Cortex of kidney (tissue), 1 donor: ENCODE measurements around the gene RNF217.
"Not testable (repeated sequence)": the region's sequence is repeated elsewhere in the genome, so short reads cannot be mapped to it uniquely, and the experiment has no call there.

ENCODE experiments used
- DNase-seq: peaks from one replicate; lab custom pipeline; 2025; lab: John Stamatoyannopoulos, UW

The RNF217 gene

GRCh38 chr6:124961777-124962638 is at the start of gene RNF217:
RNF217 (plus strand) TSS chr6:124962437; CDS start chr6:124962545, 108 bp downstream.
- no peak for DNase-seq

- DNase-seq = no peak
These were observed 49.2 kb upstream of the RNF217 start for GRCh38 chr6:124913056-124913455.

- no peak for DNase-seq
These were observed 44.5 kb upstream of the RNF217 start for GRCh38 chr6:124917769-124918168.

GRCh38 chr6:124919703-124920102 is 42.5 kb upstream of the RNF217 start:
- DNase-seq = not testable (repeated sequence)

GRCh38 chr6:124924333-124924759 is 37.9 kb upstream of the RNF217 start:
- DNase-seq = no peak

GRCh38 chr6:124926435-124926834 is 35.8 kb upstream of the RNF217 start:
- no peak for DNase-seq

- no peak for DNase-seq
These were observed 34.4 kb upstream of the RNF217 start for GRCh38 chr6:124927806-124928205.

GRCh38 chr6:124928851-124929250 is 33.4 kb upstream of the RNF217 start:
- DNase-seq = no peak

GRCh38 chr6:124937645-124938044 is 24.6 kb upstream of the RNF217 start:
- DNase-seq = no peak

GRCh38 chr6:124941259-124941658 is 21.0 kb upstream of the RNF217 start:
- DNase-seq = no peak

GRCh38 chr6:124943658-124944057 is 18.6 kb upstream of the RNF217 start:
- DNase-seq = no peak

- no peak for DNase-seq
These were observed 14.2 kb upstream of the RNF217 start for GRCh38 chr6:124947971-124948451.

GRCh38 chr6:124949706-124950105 is 12.5 kb upstream of the RNF217 start:
- no peak for DNase-seq

- no peak for DNase-seq
These were observed 8.4 kb upstream of the RNF217 start for GRCh38 chr6:124953808-124954207.

- no peak for DNase-seq
These were observed 7.0 kb upstream of the RNF217 start for GRCh38 chr6:124955108-124955856.

GRCh38 chr6:124956018-124956417 is 6.2 kb upstream of the RNF217 start:
- DNase-seq = no peak

GRCh38 chr6:124958149-124958548 is 4.1 kb upstream of the RNF217 start:
- no peak for DNase-seq

- DNase-seq = no peak
These were observed 3.4 kb upstream of the RNF217 start for GRCh38 chr6:124958759-124959354.

GRCh38 chr6:124960757-124961463 is 1.3 kb upstream of the RNF217 start:
- no peak for DNase-seq

GRCh38 chr6:124961464-124961776 is 817 bp upstream of the RNF217 start:
- no peak for DNase-seq

- no peak for DNase-seq
These were observed 590 bp downstream of the RNF217 start for GRCh38 chr6:124962639-124963415.
